ENCODE data around the gene HMGCR.

HMGCR gene

GRCh38 chr5:75362474-75362975 is 25.5 kb downstream of the HMGCR start:
- DNase-seq (ENCODE audit: insufficient read length, low spot score) (no peak), FAIRE-seq (no peak)
- TF ChIP-seq POLR2A (IDR thresholded peaks at IDR 0.05; ENCODE audit: low read depth, low read length), result no peak

- DNase-seq (ENCODE audit: insufficient read length, low spot score), result no peak
- FAIRE-seq, result no peak
- TF ChIP-seq POLR2A (IDR thresholded peaks at IDR 0.05; ENCODE audit: low read depth, low read length), result no peak
Measured at GRCh38 chr5:75363111-75363510, 26.1 kb downstream of the HMGCR start.

- no peak for FAIRE-seq
- no peak for TF ChIP-seq POLR2A (IDR thresholded peaks at IDR 0.05; ENCODE audit: low read depth, low read length)
Measured at GRCh38 chr5:75363726-75364495, 26.9 kb downstream of the HMGCR start.

GRCh38 chr5:75364571-75365280 is 27.7 kb downstream of the HMGCR start:
- DNase-seq (ENCODE audit: insufficient read length, low spot score) (no peak), FAIRE-seq (no peak)
- TF ChIP-seq POLR2A (IDR thresholded peaks at IDR 0.05; ENCODE audit: low read depth, low read length), result no peak

More at GRCh38 chr5:75363726-75364495, 26.9 kb downstream of the HMGCR start:
- no peak for DNase-seq (ENCODE audit: insufficient read length, low spot score)

GRCh38 chr5:75365740-75366139 is 28.7 kb downstream of the HMGCR start:
- no peak for DNase-seq (ENCODE audit: insufficient read length, low spot score)
- FAIRE-seq, result no peak
- TF ChIP-seq POLR2A (IDR thresholded peaks at IDR 0.05; ENCODE audit: low read depth, low read length), result no peak

GRCh38 chr5:75366787-75367186 is 29.8 kb downstream of the HMGCR start:
- FAIRE-seq, result no peak
- TF ChIP-seq POLR2A (IDR thresholded peaks at IDR 0.05; ENCODE audit: low read depth, low read length), result no peak
- no peak for DNase-seq (ENCODE audit: insufficient read length, low spot score)

GRCh38 chr5:75367401-75367800 is 30.4 kb downstream of the HMGCR start:
- DNase-seq (ENCODE audit: insufficient read length, low spot score), result no peak
- no peak for FAIRE-seq
- no peak for TF ChIP-seq POLR2A (IDR thresholded peaks at IDR 0.05; ENCODE audit: low read depth, low read length)

GRCh38 chr5:75368391-75368790 is 31.4 kb downstream of the HMGCR start:
- no peak for TF ChIP-seq POLR2A (IDR thresholded peaks at IDR 0.05; ENCODE audit: low read depth, low read length)
- FAIRE-seq, result no peak

GRCh38 chr5:75373862-75374261 is 36.8 kb downstream of the HMGCR start:
- no peak for DNase-seq (ENCODE audit: insufficient read length, low spot score)
- FAIRE-seq, result no peak
- no peak for TF ChIP-seq POLR2A (IDR thresholded peaks at IDR 0.05; ENCODE audit: low read depth, low read length)

More at GRCh38 chr5:75368391-75368790, 31.4 kb downstream of the HMGCR start:
- no peak for DNase-seq (ENCODE audit: insufficient read length, low spot score)

- FAIRE-seq (no peak), DNase-seq (ENCODE audit: insufficient read length, low spot score) (no peak)
- TF ChIP-seq POLR2A (IDR thresholded peaks at IDR 0.05; ENCODE audit: low read depth, low read length), result no peak
Measured at GRCh38 chr5:75374394-75374814, 37.4 kb downstream of the HMGCR start.

GRCh38 chr5:75375414-75375813 is 38.4 kb downstream of the HMGCR start:
- no peak for FAIRE-seq
- TF ChIP-seq POLR2A (IDR thresholded peaks at IDR 0.05; ENCODE audit: low read depth, low read length), result no peak
- no peak for DNase-seq (ENCODE audit: insufficient read length, low spot score)

GRCh38 chr5:75380099-75380498 is 43.1 kb downstream of the HMGCR start:
- no peak for DNase-seq (ENCODE audit: insufficient read length, low spot score)
- TF ChIP-seq POLR2A (IDR thresholded peaks at IDR 0.05; ENCODE audit: low read depth, low read length), result no peak
- no peak for FAIRE-seq

GRCh38 chr5:75381456-75381855 is 44.4 kb downstream of the HMGCR start:
- FAIRE-seq, result no peak

GRCh38 chr5:75384218-75384617 is 47.2 kb downstream of the HMGCR start:
- no peak for TF ChIP-seq POLR2A (IDR thresholded peaks at IDR 0.05; ENCODE audit: low read depth, low read length)
- DNase-seq (ENCODE audit: insufficient read length, low spot score) (no peak), FAIRE-seq (no peak)

More at GRCh38 chr5:75381456-75381855, 44.4 kb downstream of the HMGCR start:
- no peak for TF ChIP-seq POLR2A (IDR thresholded peaks at IDR 0.05; ENCODE audit: low read depth, low read length)
- no peak for DNase-seq (ENCODE audit: insufficient read length, low spot score)
